Stimulated activated CD8-positive, alpha-beta memory T cell treated with anti-CD3 and anti-CD28 coated beads, Interleukin-2, amount 100 ng/mL, for 1 hour (primary cell): ENCODE data around the gene ZDHHC17.

Experiments used
- DNase-seq, 2 donors: peaks; one replicate each; pipeline ENCODE4 v3.0.0-alpha.2; 2020; ENCODE audit warnings: low read depth in 2 of 2

The ZDHHC17 gene

DNA sequence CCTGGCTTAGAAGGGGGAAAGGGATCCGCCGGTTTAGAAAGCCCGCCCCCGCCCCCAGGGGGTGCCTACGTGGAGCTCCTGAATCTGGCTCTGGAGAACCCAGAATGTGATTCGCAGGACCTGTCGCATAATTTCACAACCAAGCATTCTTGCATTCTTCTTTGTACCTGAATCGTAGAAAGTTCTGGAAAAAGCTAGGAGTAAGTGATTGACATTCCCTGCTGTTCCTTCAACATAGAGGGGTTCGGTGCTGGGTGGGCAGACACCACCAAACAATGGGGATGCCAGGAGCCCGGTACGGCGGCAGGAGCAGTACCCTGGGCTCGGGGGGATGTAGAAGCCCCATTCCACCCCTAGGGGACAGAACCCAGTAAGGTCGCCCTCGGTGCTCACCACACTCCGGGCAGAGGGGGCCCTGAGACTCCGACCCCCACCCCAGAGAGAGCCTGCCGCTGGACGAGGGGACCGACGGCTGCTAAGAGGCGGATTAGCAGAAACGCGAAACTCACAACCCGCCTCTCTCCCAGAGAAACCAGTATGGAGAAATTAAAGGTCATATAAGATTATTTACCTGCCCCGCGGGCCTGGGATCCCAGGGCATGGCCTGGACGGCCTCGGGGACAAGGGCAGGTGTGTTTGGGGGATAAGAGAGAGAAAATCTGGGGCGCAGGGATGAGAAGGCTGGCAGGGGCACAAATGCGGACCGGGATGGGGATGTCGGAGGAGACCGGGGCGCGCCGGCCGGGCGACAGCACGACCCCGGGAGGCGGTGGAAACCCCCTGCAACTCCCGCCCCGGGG is 114.4 kb downstream of the ZDHHC17 start:
- DNase-seq: no peak

DNA sequence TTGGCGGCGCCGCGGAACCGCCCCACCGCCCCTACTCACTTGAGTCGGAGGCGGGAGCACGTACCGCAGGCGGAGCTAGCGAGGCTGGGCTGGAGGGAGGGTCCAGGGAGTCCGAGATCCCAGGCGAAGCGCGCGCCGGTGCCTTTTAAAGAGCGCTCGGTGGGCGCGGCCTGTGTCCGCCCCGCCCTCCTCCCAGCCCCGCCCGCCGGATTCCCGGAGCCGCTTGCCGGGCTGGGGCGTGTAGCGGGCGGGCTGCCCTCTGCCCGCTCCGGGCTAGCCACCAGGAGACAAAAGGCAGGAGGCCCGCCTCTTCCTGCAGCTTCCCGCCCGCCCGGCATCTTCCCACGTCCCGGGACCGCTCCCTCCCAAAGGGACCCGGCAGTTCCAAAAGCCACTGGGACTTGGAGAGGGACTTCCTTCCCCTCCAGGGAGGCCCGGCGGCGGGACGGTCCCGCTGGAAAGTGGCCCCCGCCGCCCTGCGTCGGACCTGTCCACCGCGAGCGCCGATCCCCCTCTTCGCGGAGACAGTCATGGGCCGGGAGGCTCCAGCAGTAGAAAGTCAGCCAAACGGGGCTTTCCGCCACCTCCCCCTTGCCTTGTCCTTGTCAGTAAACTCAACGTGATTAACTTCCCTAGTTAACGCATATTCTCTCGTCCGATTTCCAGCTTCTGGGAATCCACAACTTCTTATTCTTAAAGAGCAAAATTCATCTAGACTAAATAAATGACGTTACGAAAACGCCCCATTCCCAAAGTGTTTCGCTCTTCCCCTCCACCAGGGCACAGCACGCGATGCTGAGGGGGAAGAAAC is 115.2 kb downstream of the ZDHHC17 start, which contains the start of gene CSRP2:
CSRP2 (minus strand) TSS at position 121 of the 811 bp plus-strand sequence. CDS start 12,759 bp downstream, outside the sequence.
- DNase-seq: peak; percentile 20 to 31

DNA sequence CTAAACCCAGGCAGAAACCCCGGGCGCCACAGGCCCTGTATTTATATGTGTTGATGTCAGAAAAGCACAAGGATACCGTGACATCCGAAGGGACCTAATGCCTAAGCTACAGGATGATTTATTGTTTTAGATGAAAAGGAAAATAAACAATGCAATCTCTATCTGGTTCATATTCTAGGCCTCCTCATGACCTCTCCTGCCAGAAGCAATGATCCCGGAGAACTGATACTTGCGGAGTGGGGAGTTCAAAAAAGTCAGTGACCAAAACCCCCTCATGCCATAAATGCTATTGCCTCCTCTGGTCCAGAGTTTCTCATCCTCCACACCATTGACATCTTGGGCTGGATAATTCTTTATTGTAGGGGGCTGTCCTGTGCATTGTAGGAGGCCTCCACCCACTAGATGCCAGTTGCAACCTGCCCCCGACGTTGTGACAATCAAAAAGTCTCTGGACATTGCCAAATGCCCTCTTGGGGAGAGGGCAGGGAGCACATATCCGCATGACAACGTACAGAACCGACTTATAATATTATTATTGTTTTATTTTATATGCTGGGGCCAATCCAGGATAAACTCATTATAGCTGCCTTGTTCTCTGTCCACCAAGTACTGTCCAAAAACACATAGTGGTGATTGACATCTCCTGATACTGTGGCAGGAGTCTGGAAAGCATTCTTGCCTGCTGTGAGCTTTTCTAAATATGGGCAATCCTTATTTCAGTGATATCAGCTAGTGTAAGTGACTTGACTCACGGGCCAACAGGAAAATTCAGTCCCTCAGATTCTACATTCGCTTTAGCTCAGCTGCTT is 116.0 kb downstream of the ZDHHC17 start:
- no peak for DNase-seq

DNA sequence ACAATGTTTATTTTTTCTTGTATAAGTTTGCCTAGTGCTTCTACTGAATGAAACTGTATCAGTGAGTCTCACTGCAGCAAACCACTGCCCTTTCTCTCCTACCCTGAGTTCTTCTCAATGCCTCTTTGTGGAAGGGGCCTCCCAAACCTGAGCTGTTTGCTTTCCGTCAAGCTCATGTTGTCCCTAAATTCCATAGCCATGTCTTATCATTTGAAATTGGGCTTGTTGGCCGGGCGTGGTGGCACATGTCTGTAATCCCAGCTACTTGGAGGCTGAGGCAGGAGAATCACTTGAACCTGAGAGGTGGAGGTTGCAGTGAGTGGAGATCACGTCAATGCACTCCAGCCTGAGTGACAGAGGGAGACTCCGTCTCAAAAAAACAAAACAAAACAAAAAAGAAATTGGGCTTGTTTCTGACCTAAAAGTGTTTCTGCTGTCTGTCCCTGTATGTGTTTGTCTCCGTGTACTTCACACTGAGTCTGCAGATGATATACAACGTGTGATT is 116.7 kb downstream of the ZDHHC17 start:
- DNase-seq: no peak

DNA sequence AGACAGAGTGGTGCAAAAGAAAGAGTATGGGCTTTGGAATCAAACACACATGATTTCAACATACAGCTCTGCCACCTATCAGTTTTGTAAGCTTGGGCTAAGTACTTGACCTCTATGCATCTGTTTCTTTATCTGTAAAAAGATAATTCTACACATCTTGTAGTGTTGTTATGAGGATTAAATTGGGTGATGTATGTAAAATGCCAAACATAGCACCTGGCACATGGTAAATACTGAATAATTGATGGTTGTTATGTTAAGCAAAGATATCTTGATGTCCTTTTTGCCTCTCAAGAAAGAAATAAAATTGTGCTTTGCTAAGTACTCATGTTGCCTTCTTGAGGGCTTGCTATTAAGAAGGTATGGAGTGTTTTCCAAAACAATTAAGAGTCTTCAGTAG is 117.2 kb downstream of the ZDHHC17 start:
- no peak for DNase-seq

DNA sequence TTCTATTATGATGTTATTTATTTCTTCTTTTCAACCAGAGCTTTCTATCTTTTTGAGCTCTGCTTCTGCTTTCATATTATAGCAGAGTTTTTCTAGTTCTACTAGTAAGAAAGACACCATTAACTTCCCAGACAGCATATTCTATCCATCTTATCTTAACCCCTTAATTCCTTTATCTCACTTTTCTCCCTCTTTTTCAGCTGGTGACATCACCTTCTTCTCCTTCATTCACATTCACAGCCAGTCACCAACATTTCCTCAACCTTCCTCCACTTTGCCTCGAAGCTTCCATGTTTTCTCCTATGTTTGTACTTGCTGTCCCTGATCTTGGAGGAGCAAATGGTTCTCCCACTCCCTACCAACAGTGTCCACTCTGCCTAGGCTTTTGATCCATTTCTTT is 118.5 kb downstream of the ZDHHC17 start:
- DNase-seq: no peak

DNA sequence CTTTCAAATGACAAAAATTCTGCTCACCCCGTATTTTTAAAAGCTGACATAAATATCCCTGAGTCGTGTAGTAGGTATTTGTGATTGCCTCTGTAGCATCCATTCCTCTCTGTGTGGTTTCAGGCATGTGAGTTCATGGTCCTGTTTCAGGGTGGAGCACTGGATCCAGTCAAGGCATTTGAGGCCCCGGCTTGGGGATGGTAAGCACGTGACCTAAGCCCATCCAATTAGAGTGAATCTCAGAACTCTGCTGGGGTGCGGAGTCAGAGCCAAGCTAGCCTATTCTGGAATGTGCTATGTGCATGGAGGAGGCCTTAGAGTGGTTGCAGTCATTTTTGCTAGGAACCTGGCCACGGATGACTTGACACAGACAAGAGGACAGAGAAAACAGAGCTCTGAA is 119.2 kb downstream of the ZDHHC17 start:
- no peak for DNase-seq

DNA sequence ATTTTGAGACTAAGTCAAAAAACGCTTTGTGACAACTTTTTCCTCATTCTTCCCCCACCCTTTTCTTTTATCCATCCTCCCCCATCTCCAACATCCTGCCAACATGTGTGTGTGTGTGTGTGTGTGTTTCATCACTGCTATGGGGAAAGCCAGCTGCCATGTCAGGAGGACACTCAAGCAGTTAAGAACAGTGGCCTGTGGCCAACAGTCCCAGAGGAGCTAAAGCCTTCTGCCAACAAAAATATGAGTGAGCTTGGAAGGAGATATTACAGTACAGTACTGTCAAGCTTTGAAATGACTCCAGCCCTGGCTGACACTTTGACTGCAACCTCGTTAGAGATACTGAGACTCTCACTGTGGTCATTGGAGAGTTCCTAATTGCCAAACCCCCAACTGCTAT is 119.9 kb downstream of the ZDHHC17 start:
- DNase-seq: no peak

DNA sequence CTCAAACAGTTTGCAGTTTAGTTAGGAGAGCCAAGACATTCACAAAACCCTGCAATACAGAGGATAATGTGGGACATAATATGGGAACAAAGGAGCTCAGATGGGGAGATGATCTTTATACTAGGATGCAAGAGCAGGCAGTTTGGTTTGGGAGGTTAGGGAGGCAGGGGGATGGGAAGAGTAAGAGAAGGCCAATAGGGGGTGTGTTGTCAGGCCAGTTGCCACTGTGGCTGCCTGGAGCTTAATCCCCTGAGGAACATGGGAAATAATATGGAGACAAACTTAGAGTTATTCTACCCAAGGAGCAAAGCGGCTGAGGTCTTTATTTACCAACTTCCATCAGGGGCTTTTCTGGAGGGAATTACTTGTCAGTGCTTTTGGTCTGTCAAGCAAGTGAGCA is 124.9 kb downstream of the ZDHHC17 start:
- no peak for DNase-seq

DNA sequence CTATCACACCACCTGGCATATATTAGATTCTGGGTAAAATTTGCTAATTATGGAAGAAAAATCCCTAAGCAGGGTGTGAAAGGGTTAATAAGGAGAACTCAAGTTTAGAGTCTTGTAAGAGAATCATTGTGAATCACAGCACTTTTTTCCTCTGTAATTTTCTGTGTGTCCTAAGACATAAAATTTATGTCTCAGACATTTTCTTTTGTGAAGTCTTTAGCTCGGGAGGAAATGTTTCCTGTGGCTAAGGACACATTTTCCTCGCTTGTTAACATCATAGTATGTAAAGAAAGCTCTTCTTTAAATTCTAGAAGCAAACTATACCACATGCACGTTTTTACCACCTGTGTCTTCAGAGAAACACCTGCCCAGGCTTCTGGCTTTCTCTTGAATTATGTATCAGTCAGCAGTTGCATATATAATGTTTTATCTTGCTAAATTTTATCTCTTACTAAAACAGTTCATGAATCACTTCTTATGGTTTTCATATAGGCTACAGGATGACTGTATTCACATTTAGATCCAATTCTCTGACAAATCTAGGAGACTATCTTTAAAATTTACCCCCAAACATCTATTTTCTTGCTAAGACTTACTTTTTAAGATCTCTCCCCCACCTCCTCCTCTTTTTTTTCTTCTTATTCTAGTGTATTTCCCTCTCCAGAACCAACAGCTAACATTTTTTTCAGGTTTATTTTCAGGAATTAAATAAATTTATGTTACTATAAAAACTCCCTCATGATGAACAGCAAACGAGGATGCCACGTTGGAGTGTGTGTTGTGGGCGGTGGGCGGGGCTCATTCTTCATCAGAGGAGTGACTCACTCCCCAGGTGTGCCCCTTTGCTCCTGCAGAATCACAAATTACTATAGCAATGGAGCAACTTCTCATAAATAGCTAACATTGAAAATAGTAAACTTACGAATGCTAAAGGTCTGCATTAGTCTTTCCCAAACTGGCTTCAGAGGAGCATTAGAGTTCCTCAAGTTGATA is 126.5 kb downstream of the ZDHHC17 start:
- DNase-seq: no peak

DNA sequence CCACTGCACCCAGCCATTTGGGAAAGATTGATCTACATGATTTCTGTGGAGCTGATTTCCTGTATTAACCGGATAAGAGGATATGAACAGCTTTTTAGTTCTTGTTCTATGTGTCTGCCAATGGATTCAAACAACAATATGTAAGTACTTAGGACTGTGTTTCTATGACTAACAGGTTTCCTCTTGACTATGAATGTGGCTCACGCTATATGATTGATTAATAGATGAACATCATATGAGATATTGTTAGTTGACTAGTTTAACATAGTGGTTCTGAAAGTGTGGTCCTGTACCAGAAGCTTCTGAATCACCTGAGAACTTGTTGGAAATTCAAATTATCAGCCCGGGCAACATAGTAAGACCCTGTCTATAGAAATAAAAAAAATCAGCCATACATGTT is 127.7 kb downstream of the ZDHHC17 start:
- no peak for DNase-seq

DNA sequence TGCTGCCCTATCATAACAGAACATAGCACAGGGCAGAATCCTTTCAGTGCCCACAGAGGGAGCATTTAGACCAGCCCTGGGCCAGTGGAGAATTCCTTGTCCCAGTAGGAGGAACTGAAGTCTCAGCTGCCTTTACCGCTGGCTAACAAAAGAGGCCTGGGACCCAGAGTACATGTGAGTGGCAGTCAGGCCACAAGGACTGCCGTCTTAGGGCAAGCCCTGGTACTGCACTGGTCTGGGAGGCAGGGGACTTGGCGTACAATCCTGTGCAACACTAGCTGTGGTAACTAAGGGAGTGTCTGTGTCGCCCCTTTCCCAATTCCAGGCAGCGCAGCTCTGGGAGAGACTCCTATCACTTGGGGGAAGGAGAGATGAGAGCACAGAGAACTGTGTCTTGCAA is 131.9 kb downstream of the ZDHHC17 start:
- DNase-seq: no peak

DNA sequence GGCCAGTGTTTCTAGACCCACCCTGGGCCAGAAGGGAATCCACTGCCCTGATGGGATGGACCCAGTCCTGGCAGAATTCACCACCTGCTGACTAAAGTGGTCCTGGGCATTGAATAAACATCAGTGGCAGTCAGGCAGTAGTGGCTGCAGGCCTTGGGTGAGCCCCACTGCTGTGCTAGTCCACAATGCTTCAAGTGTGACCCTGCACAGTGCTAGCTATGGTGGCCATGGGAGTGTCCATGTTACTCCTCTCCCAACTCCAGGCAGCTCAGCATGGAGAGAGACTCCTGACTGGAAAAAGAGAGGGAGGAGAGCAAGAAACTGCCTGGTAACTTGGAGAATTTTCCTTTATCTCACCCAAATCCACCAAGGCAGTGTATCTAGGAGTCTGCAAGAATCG is 132.4 kb downstream of the ZDHHC17 start:
- no peak for DNase-seq

DNA sequence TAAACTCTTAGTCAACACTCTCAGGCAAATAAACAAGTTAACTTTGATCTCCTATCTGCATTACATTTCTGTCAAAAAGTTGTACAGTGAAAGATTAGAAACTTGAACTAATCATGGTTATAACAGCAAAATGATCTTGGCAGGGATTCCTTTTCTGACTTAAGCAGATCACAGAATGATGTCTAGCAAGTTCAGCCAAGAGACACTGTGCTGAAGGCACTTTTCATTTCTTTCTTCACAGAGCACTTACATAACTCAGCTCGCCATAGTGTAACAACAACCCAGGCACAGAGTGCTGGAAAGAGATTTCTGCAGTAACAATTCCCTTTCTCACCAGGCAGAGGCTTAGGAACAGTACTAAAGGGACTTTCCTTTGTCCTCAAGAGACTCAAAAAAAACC is 134.5 kb downstream of the ZDHHC17 start:
- no peak for DNase-seq

DNA sequence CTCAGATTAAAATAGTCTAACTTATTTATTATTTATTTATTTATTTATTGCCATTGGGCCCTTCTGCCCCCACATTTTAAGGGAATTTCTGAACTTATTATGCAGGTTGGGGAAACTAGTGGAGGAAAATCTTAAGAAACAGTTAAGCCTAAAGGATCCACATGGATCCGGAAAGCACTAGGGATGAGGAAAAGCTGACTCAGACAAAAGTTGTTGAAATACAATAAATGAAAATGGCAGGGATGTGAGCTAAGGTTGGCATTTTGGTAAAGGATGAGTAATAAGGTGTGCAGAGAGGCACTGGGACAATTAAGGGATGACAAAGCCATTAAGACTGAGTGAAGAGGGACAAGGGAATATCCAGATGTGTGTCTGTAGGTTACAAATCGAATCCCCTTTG is 135.6 kb downstream of the ZDHHC17 start:
- DNase-seq: no peak

DNA sequence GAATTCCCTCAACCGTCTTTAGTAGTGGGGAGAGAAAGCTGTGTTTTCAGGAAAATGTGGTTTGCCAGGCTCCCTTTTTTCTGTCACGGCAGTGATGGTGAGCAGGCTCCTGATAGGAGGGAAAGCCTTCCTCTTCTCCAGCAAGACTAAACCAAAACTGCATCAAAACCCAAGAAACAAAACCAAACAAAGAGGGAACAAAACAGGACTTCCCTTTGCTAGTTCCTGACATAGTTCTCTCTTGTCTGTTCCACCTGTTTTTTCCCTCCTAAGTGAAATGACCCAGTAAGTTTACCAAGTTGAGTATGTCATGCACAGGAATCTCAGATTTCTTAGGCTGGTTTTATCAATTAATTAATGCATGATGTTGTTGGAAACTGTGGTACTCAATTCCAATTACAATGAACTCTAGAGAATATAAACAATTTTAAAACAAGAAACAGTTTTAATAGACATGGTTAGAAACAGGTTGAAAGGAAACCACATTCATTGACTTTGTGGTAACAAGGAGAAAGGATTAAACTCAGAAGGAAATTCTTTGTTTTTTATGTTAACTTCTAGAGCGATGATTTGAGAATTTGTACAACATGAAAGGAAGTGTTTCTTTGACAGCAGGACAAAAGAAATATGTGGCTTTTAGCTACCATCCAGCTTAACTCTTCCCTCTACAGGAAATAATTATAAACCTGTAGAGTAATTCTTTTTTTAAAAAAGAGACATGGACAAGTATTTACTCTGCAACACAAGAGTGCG is 137.9 kb downstream of the ZDHHC17 start:
- no peak for DNase-seq
